Cardiac muscle cell (in vitro differentiated cells and primary cell): Measurements from ENCODE around the gene A1BG. TPM values are rescaled to one million over a fixed set of nuclear protein-coding genes. Genes with fewer than 3 reads are reported as not detected.
A peak's percentile ranks its signal among the peaks of the same experiment; 100 is the strongest.

Experiments used
- DNase-seq, 2 donors: peaks; one replicate each; pipeline versions ENCODE4 v3.0.0 to v3.0.0-alpha.2; 2010 to 2017; ENCODE audit warnings: low read depth in 1 of 2, low spot score in 1 of 2
- H3K27ac ChIP-seq: fragments of 200-600 bp; sonication (generic); 2 replicates; pipeline ENCODE4 v1.5.1; 2016
- H3K27me3 ChIP-seq: fragments of 200-600 bp; sonication (generic); 2 replicates; pipeline ENCODE4 v1.6.0; 2016; ENCODE audit warnings: control low read depth
- H3K36me3 ChIP-seq: fragments of 200-600 bp; sonication (generic); 2 replicates; pipeline ENCODE4 v1.5.1; 2016; ENCODE audit warnings: control low read depth
- H3K4me1 ChIP-seq: fragments of 200-600 bp; sonication (generic); 2 replicates; pipeline ENCODE4 v1.8.1; 2017; ENCODE audit warnings: low read depth, mild to moderate bottlenecking, mixed run types
- H3K4me3 ChIP-seq: fragments of 200-600 bp; sonication (generic); 2 replicates; pipeline ENCODE4 v1.5.1; 2016; ENCODE audit warnings: mild to moderate bottlenecking
- H3K9me3 ChIP-seq: fragments of 200-600 bp; sonication (generic); 2 replicates; pipeline ENCODE4 v1.5.1; 2017; ENCODE audit warnings: low read depth, mild to moderate bottlenecking, control low read depth
- CTCF ChIP-seq: IDR thresholded peaks from 2 replicates; pipeline ENCODE4 v1.5.1; 2012; ENCODE audit warnings: low read depth, mild to moderate bottlenecking, low read length
- polyA plus RNA-seq: library from polyadenylated mRNA; unstranded; fragments of >200 nt; fragmentation: Nextera tagmentation; extraction: Ambion mirVana; gene quantifications from 2 replicates; pipeline ENCODE4 v1.2.1, GENCODE V29; 2016
- total RNA-seq: library from RNA; depleted of rRNA; stranded (reverse); fragments of >200 nt; gene quantifications from 2 replicates; pipeline ENCODE4 v1.2.3, GENCODE V29; 2016

The A1BG gene
- total and polyA plus RNA-seq, 2 experiments from 2014 or later, result 45.9 to 138 TPM

- Histone ChIP-seq H3K36me3 (peaks cover 18% of the 10 kb centered on the region), H3K9me3 (no peaks in the 10 kb centered on the region), H3K4me3 (peak overlapping the region; percentile 77), H3K27me3 (no peaks in the 10 kb centered on the region), H3K4me1 (peaks cover 13% of the 10 kb centered on the region), H3K27ac (no peak overlapping the region)
- no peak for DNase-seq
- TF ChIP-seq CTCF, result no peak
Observed at GRCh38 chr19:58388175-58388526, 34.9 kb upstream of the A1BG start.

GRCh38 chr19:58387338-58388174, 34.3 kb upstream of the A1BG start:
- peak overlapping the region; percentile 96 for H3K27ac ChIP-seq
- no peaks in the 10 kb centered on the region for H3K9me3 ChIP-seq
- H3K36me3 ChIP-seq, result peaks cover 15% of the 10 kb centered on the region
- peak; percentile 12 for TF ChIP-seq CTCF
- peak overlapping the region; percentile 77 for H3K4me3 ChIP-seq
- H3K27me3 ChIP-seq, result no peaks in the 10 kb centered on the region
- H3K4me1 ChIP-seq, result peaks cover 13% of the 10 kb centered on the region
- DNase-seq, result no peak

GRCh38 chr19:58386576-58387337, 33.5 kb upstream of the A1BG start, which contains the start of gene RPS5:
Gene RPS5 (plus strand): TSS chr19:58387269. CDS start chr19:58388138, 869 bp downstream.
- peak within 1 kb of the TSS; percentile 96 for H3K27ac ChIP-seq
- TF ChIP-seq CTCF, result no peak
- peaks cover 13% of the 10 kb centered on the region for H3K4me1 ChIP-seq
- H3K36me3 ChIP-seq, result peaks cover 13% of the 10 kb centered on the region
- H3K27me3 ChIP-seq, result no peaks in the 10 kb centered on the region
- DNase-seq, result peak; percentile 99
- H3K9me3 ChIP-seq, result no peaks in the 10 kb centered on the region
- H3K4me3 ChIP-seq, result peak within 1 kb of the TSS; percentile 77

- no peak for TF ChIP-seq CTCF
- Histone ChIP-seq H3K4me3 (peak overlapping the region; percentile 77), H3K27me3 (no peaks in the 10 kb centered on the region), H3K4me1 (peaks cover 13% of the 10 kb centered on the region), H3K9me3 (no peaks in the 10 kb centered on the region), H3K27ac (peak overlapping the region; percentile 96), H3K36me3 (peaks cover 9% of the 10 kb centered on the region)
- DNase-seq, result no peak
Observed at GRCh38 chr19:58385891-58386575, 32.7 kb upstream of the A1BG start.

- no peak for TF ChIP-seq CTCF
- DNase-seq, result no peak
- peak overlapping the region; percentile 77 for H3K4me3 ChIP-seq
- peaks cover 13% of the 10 kb centered on the region for H3K4me1 ChIP-seq
- no peaks in the 10 kb centered on the region for H3K9me3 ChIP-seq
- H3K27me3 ChIP-seq, result no peaks in the 10 kb centered on the region
- peaks cover 3% of the 10 kb centered on the region for H3K36me3 ChIP-seq
- H3K27ac ChIP-seq, result peak overlapping the region; percentile 96
Observed at GRCh38 chr19:58385313-58385890, 32.1 kb upstream of the A1BG start.
